Urinary bladder (tissue), 4 donors: Measurements from ENCODE around the gene RXRA. TPM values are rescaled to one million over a fixed set of nuclear protein-coding genes. Genes with fewer than 3 reads are reported as not detected.

Experiments used
- DNase-seq: peaks from one replicate; pipeline ENCODE4 v3.0.0-alpha.2; 2015; ENCODE audit errors: extremely low spot score
- H3K27ac ChIP-seq: one replicate; pipeline ENCODE4 v1.5.1; 2013; ENCODE audit warnings: low read depth, mild to moderate bottlenecking, moderate library complexity
- H3K36me3 ChIP-seq: one replicate; pipeline ENCODE4 v1.6.1; 2013; ENCODE audit warnings: mild to moderate bottlenecking, moderate library complexity; ENCODE audit not compliant: insufficient read depth
- H3K4me1 ChIP-seq: one replicate; pipeline ENCODE4 v1.6.1; 2013; ENCODE audit warnings: mild to moderate bottlenecking, moderate library complexity; ENCODE audit not compliant: insufficient read depth
- H3K4me3 ChIP-seq: one replicate; pipeline ENCODE4 v1.5.1; 2013; ENCODE audit warnings: low read depth, low read length
- WGBS: extraction: QIAGEN DNeasy Blood & Tissue Kit; methylation state at CpG from one replicate; pipeline ENCODE4 v1.1.7; 2013; 5-methylcytosine and 5-hydroxymethylcytosine counted together
- polyA plus RNA-seq: library from polyadenylated mRNA; stranded (reverse); fragments of 200-250 nt; gene quantifications from one replicate; pipeline ENCODE4 v1.2.3, GENCODE V29; 2013
- total RNA-seq: library from RNA; depleted of rRNA; stranded (reverse); fragments of >200 nt; gene quantifications from one replicate; pipeline ENCODE4 v1.2.3, GENCODE V29; 2014
- donor health status: healthy with polysubstance abuse.
- donor health status: healthy.

RXRA gene
- total RNA-seq, result 19.7 TPM
- 70.6 TPM for polyA plus RNA-seq

GRCh38 chr9:134325813-134326723 lies at the start of gene RXRA:
TSS of gene RXRA (plus strand) at chr9:134326455. CDS start at chr9:134326632, 177 bp downstream.
- Histone ChIP-seq H3K4me1 (peaks cover 3% of the 10 kb centered on the region), H3K36me3 (no peaks in the 10 kb centered on the region), H3K27ac (peak within 1 kb of the TSS; percentile 92), H3K4me3 (peak within 1 kb of the TSS; percentile 82)
- DNase-seq, result no peak
- WGBS, result under 1% methylated on average over 151 of the region's 156 CpGs

- Histone ChIP-seq H3K4me3 (no peak overlapping the region), H3K27ac (no peak overlapping the region), H3K36me3 (no peaks in the 10 kb centered on the region), H3K4me1 (no peaks in the 10 kb centered on the region)
- no peak for DNase-seq
- 98% methylated on average over 7 of the region's 7 CpGs for WGBS
Observed at GRCh38 chr9:134278286-134278685, 48.0 kb upstream of the RXRA start.

GRCh38 chr9:134278974-134279640 lies 47.1 kb upstream of the RXRA start:
- no peak overlapping the region for H3K27ac ChIP-seq
- no peak for DNase-seq
- H3K36me3 ChIP-seq, result no peaks in the 10 kb centered on the region
- WGBS, result 88% methylated on average over 8 of the region's 8 CpGs
- no peak overlapping the region for H3K4me3 ChIP-seq
- no peaks in the 10 kb centered on the region for H3K4me1 ChIP-seq

- DNase-seq, result no peak
- no peaks in the 10 kb centered on the region for H3K36me3 ChIP-seq
- H3K4me1 ChIP-seq, result no peaks in the 10 kb centered on the region
- H3K4me3 ChIP-seq, result no peak overlapping the region
- no peak overlapping the region for H3K27ac ChIP-seq
- 93% methylated on average over 19 of the region's 19 CpGs for WGBS
Observed at GRCh38 chr9:134282138-134282650, 44.1 kb upstream of the RXRA start.

- Histone ChIP-seq H3K36me3 (no peaks in the 10 kb centered on the region), H3K4me1 (no peaks in the 10 kb centered on the region), H3K27ac (no peak overlapping the region), H3K4me3 (no peak overlapping the region)
- WGBS, result 30% methylated on average over 23 of the region's 23 CpGs
- DNase-seq, result peak; percentile 31
Observed at GRCh38 chr9:134283111-134283515, 43.1 kb upstream of the RXRA start.

GRCh38 chr9:134283692-134284265 lies 42.5 kb upstream of the RXRA start:
- 86% methylated on average over 15 of the region's 15 CpGs for WGBS
- no peak for DNase-seq
- H3K27ac ChIP-seq, result no peak overlapping the region
- H3K4me3 ChIP-seq, result no peak overlapping the region
- H3K36me3 ChIP-seq, result no peaks in the 10 kb centered on the region
- H3K4me1 ChIP-seq, result no peaks in the 10 kb centered on the region

GRCh38 chr9:134284273-134284672 lies 42.0 kb upstream of the RXRA start:
- no peak overlapping the region for H3K27ac ChIP-seq
- no peaks in the 10 kb centered on the region for H3K4me1 ChIP-seq
- no peak for DNase-seq
- H3K4me3 ChIP-seq, result no peak overlapping the region
- no peaks in the 10 kb centered on the region for H3K36me3 ChIP-seq
- 90% methylated on average over 9 of the region's 9 CpGs for WGBS

GRCh38 chr9:134284741-134285140 lies 41.5 kb upstream of the RXRA start:
- 90% methylated on average over 12 of the region's 12 CpGs for WGBS
- no peaks in the 10 kb centered on the region for H3K4me1 ChIP-seq
- no peaks in the 10 kb centered on the region for H3K36me3 ChIP-seq
- no peak overlapping the region for H3K27ac ChIP-seq
- no peak for DNase-seq
- H3K4me3 ChIP-seq, result no peak overlapping the region

GRCh38 chr9:134285215-134285845 lies 40.9 kb upstream of the RXRA start:
- Histone ChIP-seq H3K4me1 (no peaks in the 10 kb centered on the region), H3K36me3 (no peaks in the 10 kb centered on the region), H3K27ac (no peak overlapping the region), H3K4me3 (no peak overlapping the region)
- WGBS, result 89% methylated on average over 15 of the region's 15 CpGs
- DNase-seq, result no peak

GRCh38 chr9:134286471-134287245 lies 39.6 kb upstream of the RXRA start:
- DNase-seq, result no peak
- Histone ChIP-seq H3K4me3 (no peak overlapping the region), H3K4me1 (no peaks in the 10 kb centered on the region), H3K36me3 (no peaks in the 10 kb centered on the region), H3K27ac (no peak overlapping the region)
- WGBS, result 80% methylated on average over 27 of the region's 27 CpGs

- DNase-seq, result no peak
- Histone ChIP-seq H3K4me3 (no peak overlapping the region), H3K36me3 (no peaks in the 10 kb centered on the region), H3K4me1 (no peaks in the 10 kb centered on the region), H3K27ac (no peak overlapping the region)
- WGBS, result 77% methylated on average over 35 of the region's 35 CpGs
Observed at GRCh38 chr9:134287591-134288491, 38.4 kb upstream of the RXRA start.

- Histone ChIP-seq H3K27ac (no peak overlapping the region), H3K4me3 (no peak overlapping the region), H3K4me1 (no peaks in the 10 kb centered on the region), H3K36me3 (no peaks in the 10 kb centered on the region)
- WGBS, result 95% methylated on average over 10 of the region's 10 CpGs
- no peak for DNase-seq
Observed at GRCh38 chr9:134288746-134289145, 37.5 kb upstream of the RXRA start.
